ENCODE results near the gene TNFRSF4.

Gene TNFRSF4

DNA sequence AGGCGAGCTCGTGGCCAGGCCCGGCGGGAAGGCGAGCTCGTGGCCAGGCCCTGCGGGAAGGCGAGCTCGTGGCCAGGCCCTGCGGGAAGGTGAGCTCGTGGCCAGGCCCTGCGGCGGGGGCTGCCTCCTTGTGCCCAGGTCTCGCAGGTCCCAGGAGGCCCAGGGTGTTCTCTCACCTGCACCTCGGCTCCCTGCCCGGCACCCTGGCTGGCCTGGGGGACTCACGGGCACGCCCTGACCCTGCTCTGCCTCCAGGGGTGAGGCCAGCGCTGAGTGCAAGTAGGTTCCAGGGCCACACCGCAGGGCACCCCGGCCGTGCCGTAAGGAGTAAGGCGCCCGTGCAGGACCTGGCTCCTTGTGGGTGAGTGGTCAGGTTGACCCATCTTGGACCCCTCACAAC is 13.4 kb upstream of the TNFRSF4 start:
- no peaks in the 10 kb centered on the region for H4K20me1 ChIP-seq (ENCODE audit: insufficient read depth, low read length)
- no peak overlapping the region for H3K27ac ChIP-seq (ENCODE audit: low read depth, low read length, poor library complexity, severe bottlenecking)

DNA sequence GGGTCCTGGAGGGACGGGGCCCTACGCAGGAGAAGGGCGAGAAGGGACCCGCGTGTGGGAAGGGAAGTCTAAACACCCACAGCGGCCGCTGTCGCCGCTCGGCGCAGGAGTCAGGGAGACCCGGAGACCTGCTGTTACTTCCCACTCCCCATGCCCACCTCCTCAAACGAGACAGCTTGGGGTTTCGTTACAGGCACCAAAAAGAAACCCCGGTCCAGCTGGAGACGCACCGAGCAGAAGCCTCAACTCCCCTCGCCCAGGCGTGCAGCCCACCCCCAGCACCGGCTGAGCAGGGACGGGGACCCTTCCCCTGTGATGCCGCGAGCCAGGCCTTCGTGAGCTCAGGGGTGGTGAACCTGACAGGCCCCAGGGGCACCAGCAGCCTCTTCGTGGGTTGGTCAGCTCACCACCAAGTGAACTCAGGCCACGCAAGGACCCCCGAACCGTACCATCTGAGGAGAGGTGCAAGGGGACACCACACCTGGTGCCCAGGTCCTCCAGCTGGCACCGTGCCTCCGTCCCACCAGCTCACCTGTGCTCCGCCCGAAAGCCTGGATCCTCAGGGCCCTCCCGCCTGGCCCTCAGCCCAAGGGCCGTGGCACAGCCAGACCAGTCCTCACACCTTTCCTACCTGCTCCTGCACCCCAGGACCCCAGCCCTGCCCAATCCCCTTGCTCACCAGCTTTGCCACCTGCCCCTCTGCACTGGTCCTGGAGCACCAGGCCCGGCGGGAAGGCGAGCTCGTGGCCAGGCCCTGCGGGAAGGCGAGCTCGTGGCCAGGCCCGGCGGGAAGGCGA is 12.8 kb upstream of the TNFRSF4 start:
- Histone ChIP-seq H2AFZ (ENCODE audit: low read length) (no peak overlapping the region), H3K4me1 (ENCODE audit: insufficient read depth, low read length, severe bottlenecking) (peaks cover 24% of the 10 kb centered on the region), H3K79me2 (ENCODE audit: insufficient read depth, low read length) (peaks cover 19% of the 10 kb centered on the region), H3K27ac (ENCODE audit: low read depth, low read length, poor library complexity, severe bottlenecking) (no peak overlapping the region), H3K36me3 (ENCODE audit: insufficient read depth, low read length) (peaks cover 63% of the 10 kb centered on the region), H4K20me1 (ENCODE audit: insufficient read depth, low read length) (no peaks in the 10 kb centered on the region), H3F3A (ENCODE audit: insufficient read depth, low read length) (no peaks in the 10 kb centered on the region), H3K9me3 (ENCODE audit: low read length) (no peaks in the 10 kb centered on the region), H3K9ac (ENCODE audit: low read length) (no peak overlapping the region), H3K4me2 (ENCODE audit: low read length) (no peak overlapping the region), H3K27me3 (ENCODE audit: insufficient read depth, low read length) (no peaks in the 10 kb centered on the region), H3K9me2 (ENCODE audit: low read depth, low read length) (no peaks in the 10 kb centered on the region), H3K4me3 (ENCODE audit: low read depth, low read length, poor library complexity, severe bottlenecking) (no peak overlapping the region)
- TF ChIP-seq, protein P1, sequence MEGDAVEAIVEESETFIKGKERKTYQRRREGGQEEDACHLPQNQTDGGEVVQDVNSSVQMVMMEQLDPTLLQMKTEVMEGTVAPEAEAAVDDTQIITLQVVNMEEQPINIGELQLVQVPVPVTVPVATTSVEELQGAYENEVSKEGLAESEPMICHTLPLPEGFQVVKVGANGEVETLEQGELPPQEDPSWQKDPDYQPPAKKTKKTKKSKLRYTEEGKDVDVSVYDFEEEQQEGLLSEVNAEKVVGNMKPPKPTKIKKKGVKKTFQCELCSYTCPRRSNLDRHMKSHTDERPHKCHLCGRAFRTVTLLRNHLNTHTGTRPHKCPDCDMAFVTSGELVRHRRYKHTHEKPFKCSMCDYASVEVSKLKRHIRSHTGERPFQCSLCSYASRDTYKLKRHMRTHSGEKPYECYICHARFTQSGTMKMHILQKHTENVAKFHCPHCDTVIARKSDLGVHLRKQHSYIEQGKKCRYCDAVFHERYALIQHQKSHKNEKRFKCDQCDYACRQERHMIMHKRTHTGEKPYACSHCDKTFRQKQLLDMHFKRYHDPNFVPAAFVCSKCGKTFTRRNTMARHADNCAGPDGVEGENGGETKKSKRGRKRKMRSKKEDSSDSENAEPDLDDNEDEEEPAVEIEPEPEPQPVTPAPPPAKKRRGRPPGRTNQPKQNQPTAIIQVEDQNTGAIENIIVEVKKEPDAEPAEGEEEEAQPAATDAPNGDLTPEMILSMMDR (IDR thresholded peaks at IDR 0.05; ENCODE audit: low read length) = no peak
- no peak for TF ChIP-seq EZH2 (IDR thresholded peaks at IDR 0.05; ENCODE audit: borderline replicate concordance, low read length)

More for the DNA sequence above, 13.4 kb upstream of the TNFRSF4 start:
- Histone ChIP-seq H3K4me1 (ENCODE audit: insufficient read depth, low read length, severe bottlenecking) (peaks cover 24% of the 10 kb centered on the region), H3F3A (ENCODE audit: insufficient read depth, low read length) (no peaks in the 10 kb centered on the region), H3K27me3 (ENCODE audit: insufficient read depth, low read length) (no peaks in the 10 kb centered on the region), H3K36me3 (ENCODE audit: insufficient read depth, low read length) (peaks cover 57% of the 10 kb centered on the region), H3K4me3 (ENCODE audit: low read depth, low read length, poor library complexity, severe bottlenecking) (no peak overlapping the region), H2AFZ (ENCODE audit: low read length) (no peak overlapping the region), H3K9me2 (ENCODE audit: low read depth, low read length) (no peaks in the 10 kb centered on the region), H3K79me2 (ENCODE audit: insufficient read depth, low read length) (peaks cover 19% of the 10 kb centered on the region), H3K4me2 (ENCODE audit: low read length) (no peak overlapping the region), H3K9ac (ENCODE audit: low read length) (no peak overlapping the region), H3K9me3 (ENCODE audit: low read length) (no peaks in the 10 kb centered on the region)
- TF ChIP-seq EZH2 (IDR thresholded peaks at IDR 0.05; ENCODE audit: borderline replicate concordance, low read length) = no peak
- TF ChIP-seq, protein P1 (IDR thresholded peaks at IDR 0.05; ENCODE audit: low read length) = no peak

DNA sequence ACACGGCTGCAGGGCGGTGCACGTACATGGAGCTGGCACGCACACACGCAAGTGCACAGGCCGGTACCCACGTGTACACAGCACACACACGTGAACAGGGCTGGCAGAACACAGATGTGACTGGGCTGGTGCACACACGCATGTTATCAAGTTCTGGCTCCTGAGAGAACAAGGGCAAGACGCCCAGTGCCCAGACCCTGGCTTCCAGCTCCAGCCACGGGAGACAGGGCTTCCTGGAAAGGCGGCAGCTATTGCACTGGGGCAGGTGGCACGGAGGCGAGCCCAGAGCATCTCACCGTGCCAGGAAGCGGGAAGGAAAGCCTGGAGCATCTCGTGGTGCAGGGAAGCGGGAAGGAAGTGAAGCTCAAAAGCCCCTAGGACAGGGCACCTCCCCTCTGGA is 12.0 kb upstream of the TNFRSF4 start:
- no peaks in the 10 kb centered on the region for H4K20me1 ChIP-seq (ENCODE audit: insufficient read depth, low read length)
- no peak overlapping the region for H3K4me2 ChIP-seq (ENCODE audit: low read length)
- peaks cover 71% of the 10 kb centered on the region for H3K36me3 ChIP-seq (ENCODE audit: insufficient read depth, low read length)

More for the DNA sequence above, 12.0 kb upstream of the TNFRSF4 start:
- H3K9me2 ChIP-seq (ENCODE audit: low read depth, low read length) = no peaks in the 10 kb centered on the region
- TF ChIP-seq, protein P1 (IDR thresholded peaks at IDR 0.05; ENCODE audit: low read length) = no peak
- no peak for TF ChIP-seq EZH2 (IDR thresholded peaks at IDR 0.05; ENCODE audit: borderline replicate concordance, low read length)
- no peak overlapping the region for H3K27ac ChIP-seq (ENCODE audit: low read depth, low read length, poor library complexity, severe bottlenecking)
- H3K4me3 ChIP-seq (ENCODE audit: low read depth, low read length, poor library complexity, severe bottlenecking) = no peak overlapping the region
- no peak overlapping the region for H3K9ac ChIP-seq (ENCODE audit: low read length)
- H3K79me2 ChIP-seq (ENCODE audit: insufficient read depth, low read length) = peaks cover 14% of the 10 kb centered on the region
- no peaks in the 10 kb centered on the region for H3F3A ChIP-seq (ENCODE audit: insufficient read depth, low read length)
- peaks cover 24% of the 10 kb centered on the region for H3K4me1 ChIP-seq (ENCODE audit: insufficient read depth, low read length, severe bottlenecking)
- H3K9me3 ChIP-seq (ENCODE audit: low read length) = no peaks in the 10 kb centered on the region
- no peaks in the 10 kb centered on the region for H3K27me3 ChIP-seq (ENCODE audit: insufficient read depth, low read length)
- no peak overlapping the region for H2AFZ ChIP-seq (ENCODE audit: low read length)

Data from OCI-LY1 (cell line).